ENCODE results near the gene ZNF746.

ZNF746 gene

DNA sequence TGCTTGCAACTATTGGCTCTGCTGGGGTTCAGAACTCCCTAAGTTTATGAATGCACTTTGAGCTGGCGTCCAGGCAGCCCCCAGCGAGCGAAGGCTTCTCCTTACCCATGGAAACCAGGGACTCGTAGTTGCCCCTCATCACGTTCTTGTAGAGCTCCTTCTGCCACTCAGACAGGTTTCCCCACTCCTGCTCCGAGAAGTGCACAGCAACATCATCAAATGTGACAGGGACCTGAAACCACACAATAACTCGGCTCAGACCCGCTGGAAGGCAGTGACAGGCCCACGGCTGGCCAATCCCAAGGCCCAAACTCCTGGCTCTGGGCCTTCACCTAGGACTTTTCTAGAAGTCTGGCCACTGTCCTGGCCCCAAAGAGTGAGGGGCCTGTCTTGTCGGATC is 43.6 kb downstream of the ZNF746 start (continued):
- TF ChIP-seq POU6F1 (CRISPR knock-in tag; IDR thresholded peaks at IDR 0.05; ENCODE audit: borderline replicate concordance, low read depth) = no peak

- ATAC-seq = no peak
- TF ChIP-seq ZNF8 (CRISPR knock-in tag; IDR thresholded peaks at IDR 0.05) (no peak), OSR1 (CRISPR knock-in tag; IDR thresholded peaks at IDR 0.05) (no peak), POU6F1 (CRISPR knock-in tag; IDR thresholded peaks at IDR 0.05; ENCODE audit: borderline replicate concordance, low read depth) (no peak), TOX (CRISPR knock-in tag; IDR thresholded peaks at IDR 0.05; ENCODE audit: borderline replicate concordance) (no peak), ESRRG (CRISPR knock-in tag; IDR thresholded peaks at IDR 0.05) (no peak), TCF4 (CRISPR knock-in tag; IDR thresholded peaks at IDR 0.05; ENCODE audit: borderline replicate concordance) (no peak), RARB (CRISPR knock-in tag; IDR thresholded peaks at IDR 0.05) (no peak), ISL1 (CRISPR knock-in tag; IDR thresholded peaks at IDR 0.05) (no peak), CSDC2 (CRISPR knock-in tag; IDR thresholded peaks at IDR 0.05) (no peak), ZC3H10 (CRISPR knock-in tag; IDR thresholded peaks at IDR 0.05) (no peak), ZNF565 (CRISPR knock-in tag; conservative IDR thresholded peaks at IDR 0.05; ENCODE audit: low read depth) (no peak), SNAI2 (CRISPR knock-in tag; IDR thresholded peaks at IDR 0.05) (no peak), ZFP30 (CRISPR knock-in tag; IDR thresholded peaks at IDR 0.05) (no peak), GLIS3 (CRISPR knock-in tag; IDR thresholded peaks at IDR 0.05) (no peak), ZNF70 (CRISPR knock-in tag; IDR thresholded peaks at IDR 0.05) (no peak), ARNTL (CRISPR knock-in tag; IDR thresholded peaks at IDR 0.05; ENCODE audit: borderline replicate concordance, low read depth) (no peak), BACH2 (CRISPR knock-in tag; IDR thresholded peaks at IDR 0.05; ENCODE audit: borderline replicate concordance) (no peak)
- TF ChIP-seq, protein P1, sequence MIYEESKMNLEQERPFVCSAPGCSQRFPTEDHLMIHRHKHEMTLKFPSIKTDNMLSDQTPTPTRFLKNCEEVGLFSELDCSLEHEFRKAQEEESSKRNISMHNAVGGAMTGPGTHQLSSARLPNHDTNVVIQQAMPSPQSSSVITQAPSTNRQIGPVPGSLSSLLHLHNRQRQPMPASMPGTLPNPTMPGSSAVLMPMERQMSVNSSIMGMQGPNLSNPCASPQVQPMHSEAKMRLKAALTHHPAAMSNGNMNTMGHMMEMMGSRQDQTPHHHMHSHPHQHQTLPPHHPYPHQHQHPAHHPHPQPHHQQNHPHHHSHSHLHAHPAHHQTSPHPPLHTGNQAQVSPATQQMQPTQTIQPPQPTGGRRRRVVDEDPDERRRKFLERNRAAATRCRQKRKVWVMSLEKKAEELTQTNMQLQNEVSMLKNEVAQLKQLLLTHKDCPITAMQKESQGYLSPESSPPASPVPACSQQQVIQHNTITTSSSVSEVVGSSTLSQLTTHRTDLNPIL (CRISPR knock-in tag; IDR thresholded peaks at IDR 0.05; ENCODE audit: low read depth) = no peak
- TF ChIP-seq, protein P2, sequence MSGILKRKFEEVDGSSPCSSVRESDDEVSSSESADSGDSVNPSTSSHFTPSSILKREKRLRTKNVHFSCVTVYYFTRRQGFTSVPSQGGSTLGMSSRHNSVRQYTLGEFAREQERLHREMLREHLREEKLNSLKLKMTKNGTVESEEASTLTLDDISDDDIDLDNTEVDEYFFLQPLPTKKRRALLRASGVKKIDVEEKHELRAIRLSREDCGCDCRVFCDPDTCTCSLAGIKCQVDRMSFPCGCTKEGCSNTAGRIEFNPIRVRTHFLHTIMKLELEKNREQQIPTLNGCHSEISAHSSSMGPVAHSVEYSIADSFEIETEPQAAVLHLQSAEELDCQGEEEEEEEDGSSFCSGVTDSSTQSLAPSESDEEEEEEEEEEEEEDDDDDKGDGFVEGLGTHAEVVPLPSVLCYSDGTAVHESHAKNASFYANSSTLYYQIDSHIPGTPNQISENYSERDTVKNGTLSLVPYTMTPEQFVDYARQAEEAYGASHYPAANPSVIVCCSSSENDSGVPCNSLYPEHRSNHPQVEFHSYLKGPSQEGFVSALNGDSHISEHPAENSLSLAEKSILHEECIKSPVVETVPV (CRISPR knock-in tag; IDR thresholded peaks at IDR 0.05) = no peak
- TF ChIP-seq, protein P3, sequence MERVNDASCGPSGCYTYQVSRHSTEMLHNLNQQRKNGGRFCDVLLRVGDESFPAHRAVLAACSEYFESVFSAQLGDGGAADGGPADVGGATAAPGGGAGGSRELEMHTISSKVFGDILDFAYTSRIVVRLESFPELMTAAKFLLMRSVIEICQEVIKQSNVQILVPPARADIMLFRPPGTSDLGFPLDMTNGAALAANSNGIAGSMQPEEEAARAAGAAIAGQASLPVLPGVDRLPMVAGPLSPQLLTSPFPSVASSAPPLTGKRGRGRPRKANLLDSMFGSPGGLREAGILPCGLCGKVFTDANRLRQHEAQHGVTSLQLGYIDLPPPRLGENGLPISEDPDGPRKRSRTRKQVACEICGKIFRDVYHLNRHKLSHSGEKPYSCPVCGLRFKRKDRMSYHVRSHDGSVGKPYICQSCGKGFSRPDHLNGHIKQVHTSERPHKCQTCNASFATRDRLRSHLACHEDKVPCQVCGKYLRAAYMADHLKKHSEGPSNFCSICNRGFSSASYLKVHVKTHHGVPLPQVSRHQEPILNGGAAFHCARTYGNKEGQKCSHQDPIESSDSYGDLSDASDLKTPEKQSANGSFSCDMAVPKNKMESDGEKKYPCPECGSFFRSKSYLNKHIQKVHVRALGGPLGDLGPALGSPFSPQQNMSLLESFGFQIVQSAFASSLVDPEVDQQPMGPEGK (CRISPR knock-in tag; IDR thresholded peaks at IDR 0.05; ENCODE audit: borderline replicate concordance) = no peak
Measured at GRCh38 chr7:149450821-149451220, 46.8 kb downstream of the ZNF746 start.

GRCh38 chr7:149449897-149450296 is 47.7 kb downstream of the ZNF746 start:
- ATAC-seq = no peak
- TF ChIP-seq CSDC2 (CRISPR knock-in tag; IDR thresholded peaks at IDR 0.05) (no peak), ZNF565 (CRISPR knock-in tag; conservative IDR thresholded peaks at IDR 0.05; ENCODE audit: low read depth) (no peak), ZNF8 (CRISPR knock-in tag; IDR thresholded peaks at IDR 0.05) (no peak), TOX (CRISPR knock-in tag; IDR thresholded peaks at IDR 0.05; ENCODE audit: borderline replicate concordance) (no peak), OSR1 (CRISPR knock-in tag; IDR thresholded peaks at IDR 0.05) (no peak), RARB (CRISPR knock-in tag; IDR thresholded peaks at IDR 0.05) (no peak), ESRRG (CRISPR knock-in tag; IDR thresholded peaks at IDR 0.05) (no peak), ARNTL (CRISPR knock-in tag; IDR thresholded peaks at IDR 0.05; ENCODE audit: borderline replicate concordance, low read depth) (no peak), POU6F1 (CRISPR knock-in tag; IDR thresholded peaks at IDR 0.05; ENCODE audit: borderline replicate concordance, low read depth) (no peak)
- TF ChIP-seq, protein P1 (CRISPR knock-in tag; IDR thresholded peaks at IDR 0.05; ENCODE audit: low read depth) = no peak
- TF ChIP-seq, protein P4, sequence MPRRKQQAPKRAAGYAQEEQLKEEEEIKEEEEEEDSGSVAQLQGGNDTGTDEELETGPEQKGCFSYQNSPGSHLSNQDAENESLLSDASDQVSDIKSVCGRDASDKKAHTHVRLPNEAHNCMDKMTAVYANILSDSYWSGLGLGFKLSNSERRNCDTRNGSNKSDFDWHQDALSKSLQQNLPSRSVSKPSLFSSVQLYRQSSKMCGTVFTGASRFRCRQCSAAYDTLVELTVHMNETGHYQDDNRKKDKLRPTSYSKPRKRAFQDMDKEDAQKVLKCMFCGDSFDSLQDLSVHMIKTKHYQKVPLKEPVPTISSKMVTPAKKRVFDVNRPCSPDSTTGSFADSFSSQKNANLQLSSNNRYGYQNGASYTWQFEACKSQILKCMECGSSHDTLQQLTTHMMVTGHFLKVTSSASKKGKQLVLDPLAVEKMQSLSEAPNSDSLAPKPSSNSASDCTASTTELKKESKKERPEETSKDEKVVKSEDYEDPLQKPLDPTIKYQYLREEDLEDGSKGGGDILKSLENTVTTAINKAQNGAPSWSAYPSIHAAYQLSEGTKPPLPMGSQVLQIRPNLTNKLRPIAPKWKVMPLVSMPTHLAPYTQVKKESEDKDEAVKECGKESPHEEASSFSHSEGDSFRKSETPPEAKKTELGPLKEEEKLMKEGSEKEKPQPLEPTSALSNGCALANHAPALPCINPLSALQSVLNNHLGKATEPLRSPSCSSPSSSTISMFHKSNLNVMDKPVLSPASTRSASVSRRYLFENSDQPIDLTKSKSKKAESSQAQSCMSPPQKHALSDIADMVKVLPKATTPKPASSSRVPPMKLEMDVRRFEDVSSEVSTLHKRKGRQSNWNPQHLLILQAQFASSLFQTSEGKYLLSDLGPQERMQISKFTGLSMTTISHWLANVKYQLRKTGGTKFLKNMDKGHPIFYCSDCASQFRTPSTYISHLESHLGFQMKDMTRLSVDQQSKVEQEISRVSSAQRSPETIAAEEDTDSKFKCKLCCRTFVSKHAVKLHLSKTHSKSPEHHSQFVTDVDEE (CRISPR knock-in tag; IDR thresholded peaks at IDR 0.05) = no peak
- TF ChIP-seq, protein P3 (CRISPR knock-in tag; IDR thresholded peaks at IDR 0.05; ENCODE audit: borderline replicate concordance) = no peak

All from SK-N-SH treated with all-trans-retinoic acid at 6 μM for 48 hours (cell line).